CD4-positive, alpha-beta T cell treated with Interleukin-12 subunit alpha and Interleukin-12 subunit beta, for 1 hour (primary cell): ENCODE results near the gene PTPRN2.
"Not testable (repeated sequence)": the region's sequence is repeated elsewhere in the genome, so short reads cannot be mapped to it uniquely, and the experiment has no call there.

Source experiments
- DNase-seq: peaks from one replicate; pipeline ENCODE4 v3.0.0-alpha.2; 2020

PTPRN2 gene

GRCh38 chr7:158410720-158411119 is 176.9 kb downstream of the PTPRN2 start:
- DNase-seq: no peak

- DNase-seq: no peak
Observed at GRCh38 chr7:158409816-158410330, 177.8 kb downstream of the PTPRN2 start.

GRCh38 chr7:158409120-158409519 is 178.5 kb downstream of the PTPRN2 start:
- DNase-seq: no peak

- no peak for DNase-seq
Observed at GRCh38 chr7:158408318-158408920, 179.2 kb downstream of the PTPRN2 start.

GRCh38 chr7:158407581-158408317 is 179.9 kb downstream of the PTPRN2 start:
- DNase-seq: no peak

GRCh38 chr7:158406801-158407200 is 180.8 kb downstream of the PTPRN2 start:
- no peak for DNase-seq

- no peak for DNase-seq
Observed at GRCh38 chr7:158406364-158406763, 181.3 kb downstream of the PTPRN2 start.

GRCh38 chr7:158405771-158406170 is 181.9 kb downstream of the PTPRN2 start:
- not testable (repeated sequence) for DNase-seq

GRCh38 chr7:158405324-158405723 is 182.3 kb downstream of the PTPRN2 start:
- no peak for DNase-seq

GRCh38 chr7:158404031-158404761 is 183.4 kb downstream of the PTPRN2 start:
- no peak for DNase-seq

- DNase-seq: no peak
Observed at GRCh38 chr7:158403013-158403821, 184.4 kb downstream of the PTPRN2 start.

GRCh38 chr7:158402471-158402870 is 185.2 kb downstream of the PTPRN2 start:
- no peak for DNase-seq

- no peak for DNase-seq
Observed at GRCh38 chr7:158401826-158402225, 185.8 kb downstream of the PTPRN2 start.

- DNase-seq: no peak
Observed at GRCh38 chr7:158401295-158401694, 186.3 kb downstream of the PTPRN2 start.

- DNase-seq: no peak
Observed at GRCh38 chr7:158400601-158401225, 186.9 kb downstream of the PTPRN2 start.

- no peak for DNase-seq
Observed at GRCh38 chr7:158399762-158400161, 187.9 kb downstream of the PTPRN2 start.

GRCh38 chr7:158398750-158399149 is 188.9 kb downstream of the PTPRN2 start:
- DNase-seq: no peak

- DNase-seq: no peak
Observed at GRCh38 chr7:158397885-158398284, 189.7 kb downstream of the PTPRN2 start.

- no peak for DNase-seq
Observed at GRCh38 chr7:158396982-158397862, 190.4 kb downstream of the PTPRN2 start.

GRCh38 chr7:158396301-158396905 is 191.2 kb downstream of the PTPRN2 start:
- DNase-seq: no peak

- no peak for DNase-seq
Observed at GRCh38 chr7:158395780-158396278, 191.8 kb downstream of the PTPRN2 start.
